ENCODE results near the gene LEKR1.

The LEKR1 gene

DNA sequence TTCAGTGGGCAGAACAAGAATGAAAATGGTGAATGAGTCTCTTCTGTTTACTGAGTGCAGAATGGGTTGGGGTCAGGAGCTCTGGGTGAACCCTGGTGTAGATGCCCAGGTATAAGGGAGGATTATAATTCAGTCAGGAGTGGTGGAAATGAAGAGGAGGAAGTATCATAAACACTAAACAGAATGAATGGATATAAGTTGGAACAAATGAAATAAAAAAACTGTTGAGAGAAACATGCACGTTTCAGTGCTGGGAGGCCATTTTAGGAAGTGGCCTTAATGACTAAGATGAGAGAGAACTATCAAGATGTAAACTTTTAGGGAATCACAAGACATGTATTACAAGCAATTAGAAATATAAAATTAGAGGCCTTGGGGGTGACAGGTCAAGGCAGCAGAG, 32.8 kb upstream of the LEKR1 start:
- Histone ChIP-seq H2BK12ac (ENCODE audit: low read length) (no peak overlapping the region), H3K4ac (ENCODE audit: low read depth, low read length) (no peak overlapping the region), H3K27me3 (ENCODE audit: insufficient read depth, low read length) (no peaks in the 10 kb centered on the region), H3K27ac (ENCODE audit: low read depth, low read length) (no peak overlapping the region), H2BK120ac (ENCODE audit: insufficient read depth, low read length, poor library complexity) (no peak overlapping the region), H2AK5ac (ENCODE audit: low read length) (no peak overlapping the region), H4K12ac (ENCODE audit: low read depth, low read length) (no peak overlapping the region), H3K4me1 (ENCODE audit: control insufficient read depth in 1 of 2, insufficient read depth in 2 of 2, low read length in 2 of 2) (peaks cover 2 to 5% of the 10 kb centered on the region in 2 experiments), H2AFZ (ENCODE audit: insufficient read depth, low read length, poor library complexity) (no peak overlapping the region), H3K79me1 (ENCODE audit: low read length) (peaks cover 9% of the 10 kb centered on the region), H3K36me3 (ENCODE audit: control insufficient read depth in 1 of 2, insufficient read depth in 2 of 2, low read length in 2 of 2) (no peaks in the 10 kb centered on the region), H3K9me3 (ENCODE audit: insufficient read depth, low read depth, low read length) (no peaks in the 10 kb centered on the region), H3K4me3 (ENCODE audit: low read depth, low read length) (no peak overlapping the region), H3K4me2 (ENCODE audit: low read length) (no peak overlapping the region), H3K23ac (ENCODE audit: low read length) (no peak overlapping the region), H4K8ac (ENCODE audit: low read depth, low read length) (no peak overlapping the region), H3K9ac (ENCODE audit: low read length) (no peak overlapping the region), H3K14ac (ENCODE audit: low read length) (no peak overlapping the region), H4K91ac (ENCODE audit: low read depth, low read length) (no peak overlapping the region), H2BK5ac (ENCODE audit: low read depth, low read length, poor library complexity) (no peak overlapping the region), H3K79me2 (ENCODE audit: control insufficient read depth, insufficient read depth, low read length, poor library complexity) (no peaks in the 10 kb centered on the region), H3K18ac (ENCODE audit: low read length) (no peak overlapping the region)
- WGBS (ENCODE audit: extremely low coverage, insufficient coverage, insufficient read length) = no CpG with 5 or more reads among the region's 1 CpG
- no peak for DNase-seq

DNA sequence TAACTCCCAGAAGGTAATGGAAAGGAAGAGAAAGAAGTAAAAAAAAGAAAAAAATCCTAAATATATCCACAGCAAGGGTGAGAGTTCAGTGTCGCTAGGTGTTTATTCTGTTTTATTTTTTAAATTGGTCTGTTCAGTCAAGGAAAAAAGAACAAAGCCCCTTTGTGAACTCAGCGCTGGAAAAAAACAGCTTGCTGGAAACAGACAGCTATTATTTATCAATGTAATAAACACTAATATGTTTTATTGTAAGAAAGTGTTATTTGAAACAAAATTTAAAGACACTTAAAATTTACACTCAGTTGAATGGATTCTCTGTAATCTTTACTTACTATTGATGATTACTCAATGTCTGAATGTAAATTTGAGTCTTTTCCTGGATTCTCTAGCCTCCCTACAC, 32.3 kb upstream of the LEKR1 start:
- Histone ChIP-seq H4K12ac (ENCODE audit: low read depth, low read length) (no peak overlapping the region), H3K79me1 (ENCODE audit: low read length) (peaks cover 9% of the 10 kb centered on the region), H3K27me3 (ENCODE audit: insufficient read depth, low read length) (no peaks in the 10 kb centered on the region), H3K14ac (ENCODE audit: low read length) (no peak overlapping the region), H2BK12ac (ENCODE audit: low read length) (no peak overlapping the region), H3K9ac (ENCODE audit: low read length) (no peak overlapping the region), H2AFZ (ENCODE audit: insufficient read depth, low read length, poor library complexity) (no peak overlapping the region), H3K4ac (ENCODE audit: low read depth, low read length) (no peak overlapping the region), H2BK120ac (ENCODE audit: insufficient read depth, low read length, poor library complexity) (no peak overlapping the region), H3K36me3 (ENCODE audit: control insufficient read depth in 1 of 2, insufficient read depth in 2 of 2, low read length in 2 of 2) (no peaks in the 10 kb centered on the region), H3K4me3 (ENCODE audit: low read depth, low read length) (no peak overlapping the region), H3K4me1 (ENCODE audit: control insufficient read depth in 1 of 2, insufficient read depth in 2 of 2, low read length in 2 of 2) (peaks cover 2 to 5% of the 10 kb centered on the region in 2 experiments), H3K4me2 (ENCODE audit: low read length) (no peak overlapping the region), H3K79me2 (ENCODE audit: control insufficient read depth, insufficient read depth, low read length, poor library complexity) (no peaks in the 10 kb centered on the region), H3K9me3 (ENCODE audit: insufficient read depth, low read depth, low read length) (no peaks in the 10 kb centered on the region), H4K8ac (ENCODE audit: low read depth, low read length) (no peak overlapping the region), H3K23ac (ENCODE audit: low read length) (no peak overlapping the region), H4K91ac (ENCODE audit: low read depth, low read length) (no peak overlapping the region), H3K18ac (ENCODE audit: low read length) (no peak overlapping the region), H2AK5ac (ENCODE audit: low read length) (no peak overlapping the region), H2BK5ac (ENCODE audit: low read depth, low read length, poor library complexity) (no peak overlapping the region), H3K27ac (ENCODE audit: low read depth, low read length) (no peak overlapping the region)
- DNase-seq = no peak
- WGBS (ENCODE audit: extremely low coverage, insufficient coverage, insufficient read length) = no CpG with 5 or more reads among the region's 2 CpGs

DNA sequence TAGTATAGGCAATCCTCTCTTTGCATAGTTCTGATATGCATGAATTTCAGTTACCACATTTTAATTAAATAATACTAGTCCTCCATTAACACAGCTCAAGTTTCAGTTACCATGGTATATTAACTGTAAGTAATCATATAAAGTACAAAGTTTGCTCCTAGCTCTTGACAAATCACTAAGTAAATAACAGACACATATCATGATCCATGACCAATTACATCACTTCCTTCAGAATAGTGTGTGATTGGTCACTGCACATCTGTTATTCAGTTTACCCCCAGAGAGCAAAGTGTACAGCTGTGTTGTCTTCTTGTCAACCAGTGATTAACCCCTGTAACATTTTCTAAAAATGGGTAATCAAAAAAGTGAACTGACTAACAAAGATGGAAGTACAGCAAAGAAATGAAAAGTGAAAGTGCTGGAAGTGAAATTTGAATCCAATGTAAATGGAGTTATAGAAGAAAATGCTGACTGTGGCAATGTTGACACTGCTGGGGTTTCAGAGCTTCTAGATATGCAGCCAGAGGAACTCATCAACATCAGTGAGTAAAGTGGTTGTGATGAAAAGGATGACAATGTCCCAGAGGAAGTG, 30.2 kb upstream of the LEKR1 start:
- Histone ChIP-seq H3K9me3 (ENCODE audit: insufficient read depth, low read depth, low read length) (no peaks in the 10 kb centered on the region), H3K18ac (ENCODE audit: low read length) (no peak overlapping the region), H2BK5ac (ENCODE audit: low read depth, low read length, poor library complexity) (no peak overlapping the region), H2AFZ (ENCODE audit: insufficient read depth, low read length, poor library complexity) (no peak overlapping the region), H3K23ac (ENCODE audit: low read length) (no peak overlapping the region), H3K79me2 (ENCODE audit: control insufficient read depth, insufficient read depth, low read length, poor library complexity) (no peaks in the 10 kb centered on the region), H3K4me3 (ENCODE audit: low read depth, low read length) (no peak overlapping the region), H4K91ac (ENCODE audit: low read depth, low read length) (no peak overlapping the region), H3K4ac (ENCODE audit: low read depth, low read length) (no peak overlapping the region), H3K4me1 (ENCODE audit: control insufficient read depth in 1 of 2, insufficient read depth in 2 of 2, low read length in 2 of 2) (peaks cover 2 to 5% of the 10 kb centered on the region in 2 experiments), H3K14ac (ENCODE audit: low read length) (no peak overlapping the region), H4K12ac (ENCODE audit: low read depth, low read length) (no peak overlapping the region), H3K4me2 (ENCODE audit: low read length) (no peak overlapping the region), H2AK5ac (ENCODE audit: low read length) (no peak overlapping the region), H2BK12ac (ENCODE audit: low read length) (no peak overlapping the region), H3K27me3 (ENCODE audit: insufficient read depth, low read length) (no peaks in the 10 kb centered on the region), H3K79me1 (ENCODE audit: low read length) (peaks cover 9% of the 10 kb centered on the region), H3K9ac (ENCODE audit: low read length) (no peak overlapping the region), H3K27ac (ENCODE audit: low read depth, low read length) (no peak overlapping the region), H3K36me3 (ENCODE audit: control insufficient read depth in 1 of 2, insufficient read depth in 2 of 2, low read length in 2 of 2) (peaks cover 0 to 2% of the 10 kb centered on the region in 2 experiments), H2BK120ac (ENCODE audit: insufficient read depth, low read length, poor library complexity) (no peak overlapping the region), H4K8ac (ENCODE audit: low read depth, low read length) (no peak overlapping the region)
- no peak for DNase-seq

DNA sequence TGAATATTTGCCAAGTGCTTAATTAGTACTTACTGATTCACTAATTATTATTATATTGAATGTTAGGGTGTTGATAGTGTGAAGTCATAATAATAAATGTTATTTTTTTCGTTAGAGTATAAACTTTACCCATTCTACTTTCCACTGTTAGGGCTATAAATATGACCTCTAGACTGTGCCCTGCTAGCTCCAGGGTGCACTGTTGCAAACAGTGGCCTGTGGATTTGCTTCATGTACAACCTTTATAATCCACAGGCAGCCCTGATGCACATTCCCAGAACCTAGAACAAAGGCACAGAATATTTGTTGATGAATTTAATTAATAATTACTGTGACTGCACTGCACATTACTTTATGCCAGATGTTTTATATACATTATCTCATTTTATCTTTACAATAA, 28.8 kb upstream of the LEKR1 start:
- H2BK5ac ChIP-seq (ENCODE audit: low read depth, low read length, poor library complexity) = no peak overlapping the region
- H3K9me3 ChIP-seq (ENCODE audit: insufficient read depth, low read depth, low read length) = no peaks in the 10 kb centered on the region
- peaks cover 2% of the 10 kb centered on the region in 2 experiments for H3K4me1 ChIP-seq (ENCODE audit: control insufficient read depth in 1 of 2, insufficient read depth in 2 of 2, low read length in 2 of 2)
- no peak overlapping the region for H2AK5ac ChIP-seq (ENCODE audit: low read length)
- no peak overlapping the region for H4K91ac ChIP-seq (ENCODE audit: low read depth, low read length)
- no peak overlapping the region for H3K9ac ChIP-seq (ENCODE audit: low read length)
- H3K79me2 ChIP-seq (ENCODE audit: control insufficient read depth, insufficient read depth, low read length, poor library complexity) = no peaks in the 10 kb centered on the region
- H3K4me2 ChIP-seq (ENCODE audit: low read length) = no peak overlapping the region
- H4K8ac ChIP-seq (ENCODE audit: low read depth, low read length) = no peak overlapping the region
- H3K79me1 ChIP-seq (ENCODE audit: low read length) = peaks cover 4% of the 10 kb centered on the region
- no peak overlapping the region for H3K23ac ChIP-seq (ENCODE audit: low read length)
- WGBS (ENCODE audit: extremely low coverage, insufficient coverage, insufficient read length) = no CpG with 5 or more reads among the region's 1 CpG
- no peaks in the 10 kb centered on the region for H3K27me3 ChIP-seq (ENCODE audit: insufficient read depth, low read length)
- no peak overlapping the region for H4K12ac ChIP-seq (ENCODE audit: low read depth, low read length)
- no peak overlapping the region for H3K27ac ChIP-seq (ENCODE audit: low read depth, low read length)
- peaks cover 0 to 2% of the 10 kb centered on the region in 2 experiments for H3K36me3 ChIP-seq (ENCODE audit: control insufficient read depth in 1 of 2, insufficient read depth in 2 of 2, low read length in 2 of 2)
- no peak for DNase-seq
- no peak overlapping the region for H2BK12ac ChIP-seq (ENCODE audit: low read length)
- no peak overlapping the region for H2BK120ac ChIP-seq (ENCODE audit: insufficient read depth, low read length, poor library complexity)
- no peak overlapping the region for H3K18ac ChIP-seq (ENCODE audit: low read length)
- H2AFZ ChIP-seq (ENCODE audit: insufficient read depth, low read length, poor library complexity) = no peak overlapping the region
- no peak overlapping the region for H3K4ac ChIP-seq (ENCODE audit: low read depth, low read length)
- no peak overlapping the region for H3K14ac ChIP-seq (ENCODE audit: low read length)
- H3K4me3 ChIP-seq (ENCODE audit: low read depth, low read length) = no peak overlapping the region

Measured in trophoblast cell (in vitro differentiated cells and primary cell).